ES-I3 (cell line): ENCODE data around the gene DNER.

Experiments
- H3K36me3 ChIP-seq: 2 replicates; pipeline ENCODE4 v1.6.1; 2013; ENCODE audit warnings: mild to moderate bottlenecking, low read length, control low read depth, moderate library complexity; ENCODE audit not compliant: insufficient read depth
- H3K4me1 ChIP-seq: 2 replicates; pipeline ENCODE4 v1.6.1; 2013; ENCODE audit warnings: mild to moderate bottlenecking, control low read depth, low read length; ENCODE audit not compliant: insufficient read depth
- H3K9ac ChIP-seq: 2 replicates; pipeline ENCODE4 v1.6.1; 2013; ENCODE audit warnings: low read depth, mild to moderate bottlenecking, low read length, moderate library complexity
- H3K9me3 ChIP-seq: 2 replicates; pipeline ENCODE4 v1.6.1; 2013; ENCODE audit warnings: mild to moderate bottlenecking, low read length, moderate library complexity; ENCODE audit not compliant: control insufficient read depth, insufficient read depth

The DNER gene

DNA sequence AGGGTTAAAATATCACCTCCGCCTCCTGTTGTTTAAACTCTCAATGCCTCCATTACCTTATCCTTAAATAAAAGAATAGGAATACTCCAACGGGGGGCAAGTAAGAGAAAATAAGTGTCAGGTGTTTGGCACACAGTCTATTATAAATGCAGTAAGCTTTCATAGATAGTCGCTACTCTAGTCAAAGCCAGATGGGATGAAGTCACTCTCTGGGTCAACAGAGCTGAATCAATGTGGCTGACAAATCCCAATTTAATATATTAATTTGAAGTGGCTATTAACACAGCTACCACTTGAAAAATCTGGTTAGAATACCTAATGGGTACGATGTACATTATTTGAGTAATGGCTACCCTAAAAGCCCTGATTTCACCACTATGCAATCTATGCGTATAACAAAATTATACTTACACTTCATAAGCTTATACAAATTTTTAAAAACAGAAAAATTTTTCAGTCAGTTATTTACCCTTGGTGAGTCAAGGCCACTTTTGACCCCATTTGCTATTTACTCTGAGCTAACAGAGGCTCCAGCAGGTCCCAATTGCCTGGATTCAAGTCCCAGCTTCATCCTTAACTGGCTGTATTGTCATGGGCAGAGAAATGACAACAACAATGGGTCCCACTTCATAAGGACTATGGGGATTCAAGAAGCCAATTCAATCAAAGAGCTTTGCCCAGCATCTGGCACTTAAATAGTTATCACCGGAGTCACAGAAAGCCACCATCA, 275.8 kb downstream of the DNER start:
- H3K4me1 ChIP-seq, result no peaks in the 10 kb centered on the region
- no peaks in the 10 kb centered on the region for H3K36me3 ChIP-seq
- H3K9me3 ChIP-seq, result no peaks in the 10 kb centered on the region; the same call in 1 of the 2 replicates
- no peak overlapping the region for H3K9ac ChIP-seq

DNA sequence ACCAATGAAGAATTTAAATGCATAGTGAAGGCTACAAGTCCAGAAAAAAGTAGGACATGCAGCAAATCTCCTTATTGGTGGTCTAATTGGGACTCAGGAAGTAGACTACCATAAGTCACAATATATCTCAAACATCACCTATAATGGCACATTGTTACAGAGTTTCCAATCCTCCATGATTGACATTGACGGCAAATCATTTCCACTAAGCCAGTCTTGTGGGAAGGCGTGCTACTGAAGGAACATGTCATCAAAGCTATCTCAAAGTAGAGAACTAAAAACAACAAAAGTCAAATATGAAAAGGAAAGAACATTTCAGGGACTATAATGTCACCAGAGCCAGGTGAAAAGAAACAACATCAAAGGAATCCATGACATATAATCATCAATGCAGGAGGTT, 276.9 kb downstream of the DNER start:
- Histone ChIP-seq H3K9ac (no peak overlapping the region), H3K36me3 (no peaks in the 10 kb centered on the region), H3K9me3 (no peaks in the 10 kb centered on the region; the same call in 1 of the 2 replicates), H3K4me1 (no peaks in the 10 kb centered on the region)

DNA sequence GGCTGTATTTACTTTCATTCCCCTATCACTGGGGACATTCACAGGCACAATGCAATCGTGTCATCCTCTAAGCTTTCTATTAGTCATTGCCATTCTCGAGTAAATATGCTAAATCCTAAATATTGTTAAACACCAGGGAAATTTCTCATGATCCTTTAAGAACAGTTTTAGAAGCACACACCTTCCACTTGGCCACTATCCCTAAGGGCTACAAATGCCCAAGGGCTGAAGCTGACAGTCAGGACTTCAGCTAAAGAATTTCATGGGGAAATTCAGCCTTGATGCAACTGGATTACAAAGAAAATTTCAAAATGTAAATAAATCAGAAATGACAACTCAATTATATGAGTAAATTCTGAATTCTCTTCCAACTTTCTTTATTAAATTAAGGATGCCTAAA, 280.2 kb downstream of the DNER start:
- no peaks in the 10 kb centered on the region for H3K4me1 ChIP-seq
- no peak overlapping the region for H3K9ac ChIP-seq
- no peaks in the 10 kb centered on the region for H3K36me3 ChIP-seq
- H3K9me3 ChIP-seq, result no peaks in the 10 kb centered on the region; the same call in 1 of the 2 replicates

DNA sequence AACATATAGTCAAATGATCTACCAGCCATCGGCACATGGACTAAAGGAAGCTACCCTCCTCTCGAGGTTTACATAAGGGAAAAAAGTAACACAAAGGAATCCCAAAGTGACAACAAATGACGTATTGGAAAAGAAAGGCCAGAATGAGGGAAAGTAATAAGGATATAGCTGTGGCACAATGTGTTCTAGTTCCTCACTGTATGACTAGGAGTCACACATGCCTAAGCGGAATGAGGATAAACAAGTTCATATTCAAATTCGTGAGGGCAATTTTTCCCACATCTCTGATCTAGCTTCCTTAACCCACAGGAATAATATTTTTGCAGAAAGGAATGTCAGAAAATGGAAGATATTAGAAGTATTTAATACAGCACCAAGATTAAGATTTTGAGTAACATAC, 281.0 kb downstream of the DNER start:
- Histone ChIP-seq H3K9me3 (no peaks in the 10 kb centered on the region; the same call in 1 of the 2 replicates), H3K4me1 (no peaks in the 10 kb centered on the region), H3K36me3 (no peaks in the 10 kb centered on the region), H3K9ac (no peak overlapping the region)

DNA sequence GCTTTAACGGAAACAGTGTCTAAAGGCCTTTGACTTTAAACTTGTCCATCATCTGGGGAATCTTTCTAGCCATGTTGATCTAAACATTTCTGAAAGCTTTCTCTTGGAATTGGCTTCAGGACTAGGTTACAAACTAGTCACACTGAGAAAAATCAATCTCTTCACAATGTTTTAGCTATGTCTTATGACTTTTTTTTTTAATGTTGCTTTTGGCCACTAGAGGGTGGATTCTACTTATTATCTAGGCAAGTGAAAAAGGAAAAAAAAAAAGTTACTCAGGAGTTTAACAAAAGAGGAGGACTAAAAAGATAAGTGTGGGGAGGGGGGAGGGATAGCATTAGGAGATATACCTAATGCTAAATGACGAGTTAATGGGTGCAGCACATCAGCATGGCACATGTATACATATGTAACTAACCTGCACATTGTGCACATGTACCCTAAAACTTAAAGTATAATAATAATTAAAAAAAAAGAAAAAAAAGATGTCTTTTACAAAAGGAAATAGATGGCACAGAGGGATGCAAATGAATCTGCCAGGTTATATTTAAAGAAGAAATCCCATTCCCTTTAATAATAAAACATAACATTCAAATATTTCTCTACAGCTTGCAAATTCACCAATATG, 282.9 kb downstream of the DNER start:
- no peaks in the 10 kb centered on the region for H3K4me1 ChIP-seq
- H3K9ac ChIP-seq, result no peak overlapping the region
- H3K9me3 ChIP-seq, result no peaks in the 10 kb centered on the region; the same call in 1 of the 2 replicates
- no peaks in the 10 kb centered on the region for H3K36me3 ChIP-seq

DNA sequence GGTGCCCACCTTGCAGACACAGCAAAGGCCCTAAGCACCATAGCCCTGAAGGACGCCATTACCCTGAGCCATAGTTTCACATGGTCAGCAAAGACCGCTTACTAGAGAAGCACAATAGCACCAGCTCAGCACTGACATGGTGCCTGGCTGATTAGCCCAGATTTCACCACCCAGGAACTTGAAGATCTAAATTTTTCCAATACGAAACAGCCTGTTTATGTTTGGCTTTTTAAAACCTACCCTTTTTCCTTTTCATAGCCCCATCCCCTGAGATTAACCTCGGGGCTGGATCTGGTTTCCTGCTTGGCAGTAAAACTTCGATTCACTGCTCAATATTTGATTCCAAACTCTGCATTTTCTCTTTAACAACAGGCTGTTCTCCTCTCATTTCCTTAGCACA, 284.8 kb downstream of the DNER start:
- Histone ChIP-seq H3K36me3 (no peaks in the 10 kb centered on the region), H3K4me1 (no peaks in the 10 kb centered on the region), H3K9me3 (no peaks in the 10 kb centered on the region), H3K9ac (no peak overlapping the region)

DNA sequence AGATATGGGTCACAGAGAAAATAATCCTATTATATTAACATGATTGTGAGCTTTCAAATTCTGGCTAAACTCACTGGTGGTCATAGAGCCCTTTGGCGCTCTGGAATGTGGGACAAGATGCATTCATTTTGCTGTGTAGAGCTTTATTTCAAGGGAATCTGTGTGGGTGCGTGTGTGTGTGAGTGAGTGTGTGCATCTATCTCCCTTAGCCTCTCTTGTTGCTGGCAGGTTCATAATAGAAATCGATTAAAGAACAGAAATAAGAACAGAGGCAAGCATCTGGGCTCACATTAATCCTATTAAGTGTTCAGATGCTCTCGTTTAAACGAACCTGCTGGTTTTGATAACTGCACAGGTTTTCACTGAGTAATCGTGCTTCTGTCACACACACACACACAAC, 287.9 kb downstream of the DNER start:
- no peak overlapping the region for H3K9ac ChIP-seq
- no peaks in the 10 kb centered on the region for H3K9me3 ChIP-seq
- H3K4me1 ChIP-seq, result no peaks in the 10 kb centered on the region
- no peaks in the 10 kb centered on the region for H3K36me3 ChIP-seq

DNA sequence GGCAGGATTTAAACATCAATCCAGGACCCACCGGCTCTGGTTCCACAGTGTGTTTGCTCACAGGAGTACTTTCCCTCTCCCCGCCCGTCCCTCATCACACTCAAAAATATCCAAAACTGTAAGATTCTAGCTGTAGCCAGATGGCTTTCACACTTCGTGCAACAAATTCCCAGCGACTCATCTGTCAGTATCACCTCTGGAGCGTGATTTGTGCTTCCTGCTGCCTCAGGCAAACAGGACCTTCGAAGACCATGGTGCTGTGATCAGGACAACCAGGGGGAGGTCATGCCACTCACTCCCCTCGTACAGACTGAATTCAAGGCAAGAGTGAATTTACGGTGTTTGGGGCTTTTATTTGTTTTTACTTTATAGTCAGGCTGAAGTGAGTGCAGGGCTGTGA, 288.8 kb downstream of the DNER start:
- Histone ChIP-seq H3K36me3 (no peaks in the 10 kb centered on the region), H3K4me1 (no peaks in the 10 kb centered on the region), H3K9me3 (no peaks in the 10 kb centered on the region), H3K9ac (no peak overlapping the region)

DNA sequence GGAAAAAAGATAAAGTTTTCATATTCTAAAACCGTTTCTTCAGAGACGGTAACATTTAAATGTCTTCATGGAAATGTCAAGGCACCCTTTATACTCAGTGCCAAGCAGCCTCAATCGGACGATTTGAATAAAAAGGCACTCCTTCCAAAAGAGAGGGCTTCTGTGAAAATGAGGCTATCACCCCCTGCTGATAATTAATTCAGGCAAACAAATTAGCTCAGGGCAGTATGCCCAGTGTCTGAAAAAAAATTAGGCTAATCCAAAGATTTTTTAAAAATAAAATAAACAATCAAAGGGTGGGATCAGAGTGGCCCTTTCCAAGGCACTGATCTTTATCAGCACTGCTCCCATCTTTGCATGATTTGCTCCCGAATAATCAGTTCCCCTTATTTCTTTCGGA, 292.3 kb downstream of the DNER start:
- Histone ChIP-seq H3K4me1 (peaks cover 21% of the 10 kb centered on the region), H3K9ac (no peak overlapping the region), H3K9me3 (no peaks in the 10 kb centered on the region), H3K36me3 (no peaks in the 10 kb centered on the region)

DNA sequence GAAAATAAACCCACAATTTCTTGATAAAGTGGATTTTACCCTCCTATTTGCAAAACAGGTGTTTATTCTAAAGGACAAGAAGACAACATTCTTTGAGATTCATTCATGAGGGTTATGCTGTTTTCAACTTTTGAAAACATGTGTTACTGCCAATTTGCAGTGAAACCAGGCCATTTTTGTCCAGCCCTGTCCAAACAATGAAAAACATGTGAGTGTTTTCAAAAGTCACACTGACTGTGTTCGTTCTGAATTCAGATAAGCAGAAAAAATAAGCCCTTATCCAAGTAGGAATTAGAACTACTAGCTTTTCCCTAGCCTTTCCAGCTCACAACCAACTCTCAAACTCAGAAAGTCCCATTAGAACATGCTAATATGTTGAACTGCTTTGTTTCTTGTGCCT, 295.2 kb downstream of the DNER start:
- Histone ChIP-seq H3K9me3 (no peaks in the 10 kb centered on the region), H3K36me3 (no peaks in the 10 kb centered on the region), H3K4me1 (peaks cover 21% of the 10 kb centered on the region), H3K9ac (no peak overlapping the region)

DNA sequence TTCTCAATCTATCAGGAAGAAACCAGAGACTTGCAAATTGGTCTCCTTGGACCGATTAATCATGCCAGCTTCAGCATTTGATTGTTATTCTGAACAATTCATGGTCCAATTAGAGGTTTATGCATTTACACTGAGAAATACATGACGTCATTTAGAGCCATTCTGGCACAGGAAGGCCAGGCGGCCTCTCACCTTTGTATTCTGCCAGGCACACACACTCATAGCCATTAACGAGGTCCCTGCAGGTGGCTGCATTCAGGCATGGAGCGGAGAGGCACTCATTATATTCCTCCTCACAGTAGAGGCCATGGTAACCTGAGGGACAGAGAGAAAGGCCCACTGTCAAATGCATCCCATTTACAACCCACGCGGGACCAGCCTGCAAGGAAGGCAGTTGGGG, 296.4 kb downstream of the DNER start:
- Histone ChIP-seq H3K9me3 (no peaks in the 10 kb centered on the region), H3K9ac (no peak overlapping the region), H3K36me3 (no peaks in the 10 kb centered on the region), H3K4me1 (peaks cover 21% of the 10 kb centered on the region)

DNA sequence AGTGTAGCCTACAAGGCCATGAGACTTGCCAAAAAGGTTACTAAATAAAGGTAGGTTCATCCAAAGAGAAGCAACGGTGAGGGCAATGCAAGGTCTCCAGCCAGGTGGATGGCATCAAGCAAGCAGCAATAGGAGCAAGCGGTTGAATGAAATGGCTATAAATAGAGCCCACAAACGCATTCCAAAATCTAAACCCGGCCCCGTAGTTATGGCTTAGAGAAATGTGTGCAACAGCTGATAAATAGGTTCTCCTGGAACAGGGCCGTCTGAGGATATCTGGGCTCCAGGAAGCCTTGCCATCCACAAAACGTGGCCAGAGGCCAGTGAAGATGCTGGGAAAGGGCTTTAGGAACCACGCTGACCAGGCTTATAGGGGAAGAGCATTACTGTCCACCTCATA, 297.2 kb downstream of the DNER start:
- Histone ChIP-seq H3K9me3 (no peaks in the 10 kb centered on the region), H3K4me1 (peaks cover 21% of the 10 kb centered on the region), H3K36me3 (no peaks in the 10 kb centered on the region), H3K9ac (no peak overlapping the region)

DNA sequence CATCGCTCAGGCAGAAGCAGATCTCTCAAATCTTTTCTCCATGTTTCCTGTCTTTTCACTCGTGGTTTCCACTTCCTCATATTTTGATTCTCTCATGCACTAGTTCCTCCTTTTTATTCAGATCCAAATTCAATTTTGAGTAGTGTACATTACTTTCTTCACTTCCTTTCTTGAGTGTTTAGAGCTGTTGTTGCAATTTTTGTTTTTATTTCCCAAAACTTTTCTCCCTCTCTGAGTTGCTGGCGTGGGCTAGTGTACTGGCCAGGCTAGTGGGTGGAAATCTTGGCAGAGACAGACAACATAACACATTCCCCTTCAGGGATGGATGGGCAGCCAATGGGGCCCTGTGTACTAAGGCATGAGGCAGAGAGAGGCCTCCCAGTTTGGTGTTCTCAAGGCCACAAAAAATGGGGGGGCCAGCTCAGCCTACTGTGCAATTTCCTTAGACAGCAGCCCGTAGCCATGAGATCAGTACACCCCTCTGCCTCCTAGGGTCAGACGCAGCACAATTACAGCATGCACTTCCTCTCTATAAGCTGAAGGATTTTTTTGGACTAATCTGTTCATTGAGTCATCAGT, 298.1 kb downstream of the DNER start:
- H3K9ac ChIP-seq, result no peak overlapping the region
- no peaks in the 10 kb centered on the region for H3K9me3 ChIP-seq
- peaks cover 21% of the 10 kb centered on the region for H3K4me1 ChIP-seq
- no peaks in the 10 kb centered on the region for H3K36me3 ChIP-seq

DNA sequence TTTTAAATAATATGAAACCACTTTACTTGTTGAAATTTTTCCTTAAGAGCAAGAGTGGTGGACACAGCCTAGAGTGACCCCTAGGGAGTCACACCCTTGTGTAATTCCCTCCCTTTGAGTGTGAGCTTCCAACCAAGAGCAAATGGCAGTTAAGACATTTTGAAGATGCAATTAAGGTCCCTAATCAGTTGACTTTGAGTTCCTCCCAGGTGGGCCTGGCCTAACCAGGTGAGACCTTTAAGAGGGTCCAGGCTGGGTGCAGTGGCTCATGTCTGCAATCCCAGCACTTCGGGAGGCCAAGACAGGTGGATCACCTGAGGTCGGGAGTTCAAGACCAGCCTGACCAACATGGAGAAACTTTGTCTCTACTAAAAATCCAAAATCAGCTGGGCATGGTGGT, 299.7 kb downstream of the DNER start:
- H3K4me1 ChIP-seq, result peaks cover 23% of the 10 kb centered on the region
- no peaks in the 10 kb centered on the region for H3K36me3 ChIP-seq
- no peak overlapping the region for H3K9ac ChIP-seq
- no peaks in the 10 kb centered on the region for H3K9me3 ChIP-seq

DNA sequence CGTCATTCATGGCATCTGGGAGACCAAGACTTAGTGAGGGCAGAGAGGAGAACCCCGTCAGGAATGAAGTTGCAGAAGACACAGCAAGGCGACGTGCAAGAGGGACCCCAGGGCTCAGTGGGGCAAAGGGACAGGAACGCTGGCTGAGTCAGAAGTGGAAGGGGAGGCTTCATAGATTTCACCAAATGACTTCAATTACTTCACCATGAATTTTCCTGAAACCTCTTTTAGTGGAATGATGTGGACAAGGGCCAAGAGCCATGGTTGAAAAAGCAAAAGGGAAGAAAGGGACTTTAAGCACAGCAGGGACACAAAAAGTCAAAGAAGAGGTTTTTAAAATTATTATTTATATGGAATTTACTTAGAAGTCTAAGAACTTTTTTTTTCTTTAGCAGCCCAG, 301.7 kb downstream of the DNER start:
- Histone ChIP-seq H3K9ac (no peak overlapping the region), H3K36me3 (no peaks in the 10 kb centered on the region), H3K4me1 (peaks cover 30% of the 10 kb centered on the region), H3K9me3 (no peaks in the 10 kb centered on the region)
